GM04503 (cell line): ENCODE measurements around the gene TP63.

Experiments
- DNase-seq: peaks from one replicate; pipeline ENCODE4 v3.0.0-alpha.2; 2012; ENCODE audit warnings: low read depth

TP63 gene

GRCh38 chr3:189684317-189684716 is 53.1 kb downstream of the TP63 start:
- DNase-seq: no peak

GRCh38 chr3:189685291-189685690 is 54.1 kb downstream of the TP63 start:
- no peak for DNase-seq

GRCh38 chr3:189685860-189686259 is 54.7 kb downstream of the TP63 start:
- peak; percentile 70 for DNase-seq

GRCh38 chr3:189687475-189687874 is 56.3 kb downstream of the TP63 start:
- DNase-seq: no peak

GRCh38 chr3:189688262-189688661 is 57.1 kb downstream of the TP63 start:
- DNase-seq: no peak

GRCh38 chr3:189689625-189690024 is 58.4 kb downstream of the TP63 start:
- DNase-seq: no peak

DNA sequence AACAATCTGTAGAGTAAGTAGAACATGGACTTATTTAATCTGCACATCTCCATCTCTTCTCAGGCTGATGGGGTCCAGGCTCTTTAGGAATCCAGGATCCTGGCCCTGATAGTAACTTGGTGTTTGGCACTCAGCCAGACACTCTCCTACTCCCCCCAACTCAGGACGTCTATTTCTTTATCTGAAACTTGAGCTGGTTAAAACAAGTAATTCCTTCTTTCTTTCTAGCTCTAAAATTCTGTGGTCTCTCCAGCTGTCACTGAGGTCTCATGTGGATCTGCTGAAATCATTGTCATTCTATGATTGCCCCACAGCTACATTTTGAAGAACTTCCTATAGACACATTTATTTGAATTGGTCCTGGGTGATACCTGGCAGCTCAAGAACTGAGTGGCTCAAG is 59.0 kb downstream of the TP63 start:
- no peak for DNase-seq

DNA sequence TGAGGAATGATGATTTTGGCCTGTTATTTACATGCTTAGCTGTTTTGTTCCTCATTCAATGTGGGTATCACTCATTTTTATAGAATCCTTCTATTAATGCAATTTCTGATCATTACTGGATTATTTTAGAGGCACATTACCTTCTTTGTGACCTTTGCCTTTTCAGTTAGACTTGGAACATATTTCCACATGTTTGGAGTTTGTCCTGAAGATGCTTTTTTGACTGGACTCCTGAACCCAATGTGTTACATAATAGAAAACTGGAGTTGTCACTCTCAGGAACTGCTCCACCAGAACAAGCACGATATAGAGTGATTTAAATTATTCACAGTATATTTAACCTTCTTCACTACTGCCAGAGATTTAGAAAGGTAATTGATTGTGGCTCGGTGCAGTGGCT is 59.5 kb downstream of the TP63 start:
- DNase-seq: no peak

DNA sequence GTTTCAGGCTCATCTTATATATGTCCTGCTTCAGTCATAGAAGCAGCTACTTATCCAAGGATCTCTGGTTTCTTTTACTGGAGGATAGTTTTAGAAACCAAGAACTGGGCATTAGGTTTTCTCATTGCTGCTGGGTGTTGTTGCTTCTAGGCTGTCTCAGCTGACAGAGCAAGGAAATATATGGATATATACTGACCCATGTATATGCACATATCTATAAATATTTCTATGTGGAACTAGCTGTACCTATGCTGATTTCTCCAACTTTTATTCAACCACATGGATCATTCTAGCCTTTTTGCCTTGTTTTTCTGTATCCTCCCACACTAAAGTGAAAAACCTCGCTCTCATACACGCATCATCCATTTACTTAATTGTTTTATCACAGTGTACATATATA is 64.2 kb downstream of the TP63 start:
- no peak for DNase-seq

DNA sequence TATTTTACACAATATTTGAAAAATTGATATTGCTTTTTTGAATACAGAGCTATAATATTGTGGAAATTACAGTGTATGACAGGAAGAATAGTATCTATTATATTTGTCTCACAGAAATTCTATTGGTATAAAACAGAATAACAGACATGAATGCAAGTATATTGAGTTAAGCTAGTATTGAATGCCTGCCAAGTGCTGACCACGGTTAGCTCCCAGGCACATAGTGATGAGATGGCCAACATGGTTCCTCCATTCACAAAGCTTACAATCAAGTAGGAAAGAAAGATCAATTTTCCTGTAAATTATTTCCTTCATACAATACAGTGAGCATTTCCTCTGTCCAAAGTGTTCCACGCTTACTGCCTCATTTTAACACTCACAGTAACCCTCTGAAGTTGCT is 67.6 kb downstream of the TP63 start:
- DNase-seq: no peak

DNA sequence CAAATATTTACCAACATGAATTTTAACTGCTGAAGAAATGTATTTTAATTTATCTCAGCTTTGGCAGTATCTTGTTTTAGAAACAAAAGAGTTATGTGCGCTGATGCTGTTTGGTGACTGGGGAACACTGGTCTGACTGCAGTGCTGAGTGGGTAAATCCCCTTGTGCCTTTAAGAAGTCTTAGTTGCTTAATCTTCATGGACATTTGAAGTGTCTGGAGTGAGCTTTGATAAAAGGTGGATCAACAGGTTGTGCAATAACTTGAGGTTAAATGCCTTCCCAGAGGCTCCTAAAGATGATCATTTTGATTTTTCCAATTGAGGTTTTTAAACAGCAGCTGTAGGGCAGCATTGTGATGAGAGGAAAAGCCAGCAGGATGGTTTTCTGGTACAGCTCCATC is 68.7 kb downstream of the TP63 start:
- no peak for DNase-seq

DNA sequence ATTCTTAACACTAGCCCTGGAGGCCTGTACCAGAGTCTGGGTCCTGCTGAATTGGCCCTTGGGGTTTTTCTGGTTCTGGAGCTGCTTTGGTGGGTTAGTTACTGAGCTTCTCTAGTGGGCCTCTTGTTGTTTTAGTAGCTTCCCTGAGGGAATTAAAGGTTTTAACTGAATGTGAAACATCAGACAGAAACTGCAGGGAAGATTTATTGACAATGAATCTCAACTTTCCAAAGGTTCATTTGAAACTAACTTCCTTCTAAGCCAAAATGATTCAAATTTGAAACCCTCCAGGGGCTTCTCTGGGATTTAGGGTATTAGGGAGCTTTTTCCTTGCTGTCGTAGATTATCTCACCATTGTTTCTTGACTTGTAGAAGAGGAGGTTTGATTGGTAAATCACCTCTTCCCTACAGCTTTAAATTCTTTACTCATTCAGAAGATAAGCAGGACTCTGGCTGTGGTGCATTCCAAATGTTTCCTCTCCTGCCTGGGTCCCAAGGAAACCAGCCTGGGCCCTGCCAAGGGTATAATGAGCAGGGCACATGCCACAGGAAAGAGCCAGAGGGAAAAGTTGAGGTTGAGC is 71.0 kb downstream of the TP63 start:
- no peak for DNase-seq

DNA sequence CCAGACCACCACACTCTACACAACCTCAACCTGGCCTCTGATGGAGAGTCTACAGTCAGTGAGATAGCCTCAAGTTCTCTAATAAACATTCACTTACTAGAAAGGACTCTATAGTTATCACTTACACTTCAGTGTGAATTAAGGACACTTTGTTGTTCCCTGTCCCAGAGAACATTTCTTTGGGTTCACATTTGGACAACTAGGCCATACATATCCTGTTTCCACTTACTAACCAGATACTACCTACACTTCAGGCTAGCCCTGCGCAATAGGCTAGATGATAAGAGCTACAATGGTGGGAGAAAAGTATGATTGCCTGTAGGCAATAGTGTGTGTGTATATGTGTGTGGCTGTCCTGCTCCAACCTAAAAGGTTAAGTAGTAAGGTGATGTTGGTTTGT is 72.7 kb downstream of the TP63 start:
- DNase-seq: no peak

- DNase-seq: no peak
These were observed 77.2 kb downstream of the TP63 start for GRCh38 chr3:189708375-189708774.

DNA sequence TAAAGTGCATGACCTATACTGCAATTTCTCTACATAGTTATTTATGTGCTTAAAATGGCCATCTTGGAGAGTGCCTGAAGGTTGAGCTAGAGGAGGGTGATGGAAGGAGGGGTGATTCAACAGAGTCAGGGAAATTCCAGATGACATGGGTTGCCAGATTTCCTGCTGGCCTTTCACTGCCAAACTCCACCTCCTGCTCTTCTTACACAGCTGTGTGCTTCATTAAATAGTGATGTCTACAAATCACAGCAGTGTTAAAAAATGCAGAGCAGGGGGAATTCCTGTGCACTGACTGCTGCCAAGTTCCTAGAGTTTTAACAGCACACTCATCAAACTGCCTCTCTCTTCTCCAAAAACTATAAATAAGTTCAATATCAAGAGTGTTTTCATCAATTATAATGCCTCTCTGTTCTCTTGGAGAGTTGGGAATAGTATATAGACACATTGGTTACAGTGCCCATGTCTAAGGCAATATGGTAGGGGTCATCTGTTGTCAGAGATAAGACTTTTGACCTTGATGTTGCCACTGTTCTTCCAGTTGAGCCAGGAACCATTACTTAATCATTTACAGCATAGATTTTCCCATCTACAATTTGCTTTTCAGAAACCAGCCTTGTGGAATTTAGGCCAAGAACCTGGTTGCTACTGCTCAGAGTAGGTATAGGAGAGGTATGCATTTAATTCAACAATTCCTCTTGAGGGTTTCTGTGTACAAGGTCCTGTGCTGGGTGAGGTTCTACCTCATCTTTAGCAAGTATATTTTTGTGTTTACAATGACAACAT is 79.6 kb downstream of the TP63 start:
- peak; percentile 96 for DNase-seq

DNA sequence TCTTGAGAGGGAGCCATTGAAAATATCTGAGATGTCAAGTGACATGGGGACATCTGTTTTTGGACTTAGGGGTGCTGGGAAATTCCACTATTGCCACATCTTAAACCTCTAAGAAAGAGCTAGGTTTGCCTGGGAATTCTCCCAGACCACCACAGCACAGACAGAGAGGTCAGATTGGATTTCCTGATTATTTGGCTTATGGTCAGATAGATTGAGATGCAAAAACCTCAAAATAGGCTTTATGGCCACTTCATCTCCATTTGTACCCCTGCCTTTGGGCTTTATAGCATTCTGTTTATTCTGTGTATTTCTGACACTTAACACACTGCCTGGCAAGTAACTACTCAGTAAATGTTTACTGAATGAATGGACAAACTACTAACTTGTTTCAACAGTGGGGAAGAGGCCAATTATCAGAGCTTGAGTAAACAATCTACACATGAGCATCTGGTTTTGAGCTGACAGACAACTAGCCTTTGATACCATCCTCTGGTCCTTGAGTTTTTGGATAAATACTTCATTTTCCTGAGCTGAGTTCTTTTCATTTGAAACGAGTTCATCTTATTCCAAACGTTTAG is 81.8 kb downstream of the TP63 start:
- no peak for DNase-seq

DNA sequence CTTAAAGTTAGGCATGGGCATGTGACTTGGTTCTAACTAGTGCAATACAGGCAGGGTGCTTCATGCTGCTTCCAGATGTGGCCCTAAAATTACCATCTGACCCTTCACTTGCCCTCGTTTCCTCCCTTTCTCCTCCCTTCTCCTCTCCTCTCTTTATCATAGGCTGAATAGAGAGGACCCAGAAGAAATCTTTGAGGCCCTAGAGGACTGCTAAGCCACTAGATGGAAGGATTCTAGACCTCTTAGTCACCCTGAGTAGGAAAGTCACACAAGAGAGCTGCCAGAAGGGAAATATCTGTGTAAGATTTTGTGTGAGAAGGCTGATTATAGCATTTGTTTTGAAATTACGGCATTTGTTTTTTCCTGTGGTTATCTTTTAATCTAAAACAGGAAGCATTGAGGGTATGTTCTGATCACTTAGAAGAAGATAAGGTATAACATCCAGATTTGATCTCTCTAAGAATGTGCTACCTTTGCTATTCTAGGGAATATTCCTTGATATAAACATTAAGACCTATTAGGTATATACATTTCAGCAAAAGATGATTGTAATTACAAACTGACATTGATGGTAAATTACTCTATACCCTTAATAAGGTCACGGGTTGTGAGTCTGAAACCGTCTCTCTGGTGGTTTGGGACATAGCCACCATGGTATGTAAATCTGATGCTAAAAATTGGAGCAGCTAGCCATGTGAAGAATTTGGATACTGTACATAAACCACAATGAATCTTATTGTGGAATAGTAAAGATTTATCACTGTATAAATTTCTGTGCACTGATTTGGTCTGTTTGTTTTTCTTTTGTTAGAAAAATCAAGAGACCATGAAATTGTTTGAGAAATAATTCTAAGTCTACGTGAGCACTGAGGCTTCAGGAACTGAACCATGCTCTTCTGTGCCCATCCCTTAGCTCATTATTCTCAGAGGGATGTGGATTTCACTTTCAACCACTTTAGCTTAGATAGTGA is 84.1 kb downstream of the TP63 start:
- peak; percentile 88 for DNase-seq

GRCh38 chr3:189718215-189718614 is 87.0 kb downstream of the TP63 start:
- no peak for DNase-seq

GRCh38 chr3:189720736-189721417 is 89.7 kb downstream of the TP63 start:
- DNase-seq: no peak

DNA sequence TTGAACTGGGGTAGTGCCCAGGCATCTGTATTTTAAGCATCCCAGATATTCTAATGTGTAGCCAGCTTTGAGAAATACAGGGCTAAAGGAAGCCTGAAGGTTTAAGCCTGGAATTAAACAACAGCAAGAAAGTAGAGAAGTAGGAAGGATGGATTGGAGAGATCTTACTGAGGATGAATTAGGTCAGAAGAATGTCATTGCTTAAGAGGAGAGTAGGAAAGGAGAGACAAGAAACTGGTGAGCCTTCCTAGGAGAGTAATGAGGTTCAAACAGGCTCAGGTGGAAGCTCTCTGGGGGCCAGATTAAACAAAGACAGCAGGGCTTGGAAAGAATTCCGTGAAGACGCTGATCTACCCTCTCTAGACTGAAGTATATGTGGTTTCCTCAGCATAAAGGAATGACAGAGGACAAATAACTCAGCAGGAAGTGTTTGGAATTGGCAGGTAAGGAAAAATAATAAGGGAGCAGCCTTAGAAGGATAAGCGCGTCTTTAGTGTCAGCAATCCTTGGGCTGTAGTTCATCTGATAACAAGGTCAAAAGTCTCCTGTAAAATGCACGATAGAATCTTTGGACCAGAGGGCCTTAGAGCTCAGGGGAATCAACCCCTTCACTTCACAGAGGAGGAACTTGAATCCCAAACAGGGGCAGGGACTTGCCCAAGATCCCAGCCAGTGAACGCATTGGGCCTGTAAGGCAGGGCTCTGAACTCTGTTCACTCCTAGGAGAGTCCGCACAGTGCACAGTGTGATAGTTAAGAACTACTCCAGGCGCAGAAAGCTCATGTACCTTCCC is 90.9 kb downstream of the TP63 start:
- DNase-seq: no peak

GRCh38 chr3:189724356-189724755 is 93.2 kb downstream of the TP63 start:
- DNase-seq: no peak
